ENCODE data around the gene SPRED1.
A peak's percentile ranks its signal among the peaks of the same experiment; 100 is the strongest.
"Not testable (repeated sequence)": the region's sequence is repeated elsewhere in the genome, so short reads cannot be mapped to it uniquely, and the experiment has no call there.

SPRED1 gene

GRCh38 chr15:38271144-38271543 is 18.5 kb downstream of the SPRED1 start:
- Histone ChIP-seq H3K4me1 (ENCODE audit: control insufficient read depth, insufficient read depth, low read length) (no peaks in the 10 kb centered on the region), H3K27ac (ENCODE audit: extremely low read depth, low read depth, low read length) (no peak overlapping the region), H3K36me3 (ENCODE audit: control insufficient read depth in 2 of 2, insufficient read depth in 1 of 2, low read length in 2 of 2) (no peaks in the 10 kb centered on the region), H3K9me3 (ENCODE audit: control insufficient read depth, insufficient read depth, low read depth, low read length) (no peaks in the 10 kb centered on the region), H3K4me3 (ENCODE audit: low read depth, low read length) (no peak overlapping the region)
- ChIA-PET POLR2A (no interaction called here), CTCF (no interaction called here)
- TF ChIP-seq ZNF112 (tag by site-specific recombination; IDR thresholded peaks at IDR 0.05), result no peak
- peak; percentile 60; the same call in 1 of the 2 replicates for TF ChIP-seq PRDM4 (tag by site-specific recombination; IDR thresholded peaks at IDR 0.05)

GRCh38 chr15:38271895-38272294 is 19.3 kb downstream of the SPRED1 start:
- ChIA-PET POLR2A (no interaction called here), CTCF (no interaction called here)
- TF ChIP-seq ZNF639 (tag by site-specific recombination; IDR thresholded peaks at IDR 0.05), result no peak
- no peak for TF ChIP-seq PBX3 (CRISPR knock-in tag; IDR thresholded peaks at IDR 0.05)
- no peak for TF ChIP-seq BCL11A (tag by site-specific recombination; IDR thresholded peaks at IDR 0.05; ENCODE audit: low read depth)
- no peak for TF ChIP-seq ZIC2 (tag by site-specific recombination; IDR thresholded peaks at IDR 0.05)
- TF ChIP-seq ZNF146 (tag by site-specific recombination; IDR thresholded peaks at IDR 0.05), result peak; percentile 65; the same call in 1 of the 2 replicates
- no peaks in the 10 kb centered on the region for H3K9me3 ChIP-seq (ENCODE audit: control insufficient read depth, insufficient read depth, low read depth, low read length)
- no peaks in the 10 kb centered on the region for H3K36me3 ChIP-seq (ENCODE audit: control insufficient read depth in 2 of 2, insufficient read depth in 1 of 2, low read length in 2 of 2)
- no peak overlapping the region for H3K4me3 ChIP-seq (ENCODE audit: low read depth, low read length)
- no peak overlapping the region for H3K27ac ChIP-seq (ENCODE audit: extremely low read depth, low read depth, low read length)
- H3K4me1 ChIP-seq (ENCODE audit: control insufficient read depth, insufficient read depth, low read length), result no peaks in the 10 kb centered on the region

- H3K4me1 ChIP-seq (ENCODE audit: control insufficient read depth, insufficient read depth, low read length); H3K27ac ChIP-seq (ENCODE audit: extremely low read depth, low read depth, low read length); H3K36me3 ChIP-seq (ENCODE audit: control insufficient read depth in 2 of 2, insufficient read depth in 1 of 2, low read length in 2 of 2); POLR2A ChIA-PET; CTCF ChIA-PET; H3K9me3 ChIP-seq (ENCODE audit: control insufficient read depth, insufficient read depth, low read depth, low read length); H3K4me3 ChIP-seq (ENCODE audit: low read depth, low read length): not testable (repeated sequence)
Observed at GRCh38 chr15:38272431-38272830, 19.8 kb downstream of the SPRED1 start.

- Histone ChIP-seq H3K27ac (ENCODE audit: extremely low read depth, low read depth, low read length) (no peak overlapping the region), H3K4me1 (ENCODE audit: control insufficient read depth, insufficient read depth, low read length) (no peaks in the 10 kb centered on the region), H3K9me3 (ENCODE audit: control insufficient read depth, insufficient read depth, low read depth, low read length) (no peaks in the 10 kb centered on the region), H3K4me3 (ENCODE audit: low read depth, low read length) (no peak overlapping the region), H3K36me3 (ENCODE audit: control insufficient read depth in 2 of 2, insufficient read depth in 1 of 2, low read length in 2 of 2) (no peaks in the 10 kb centered on the region)
- TF ChIP-seq ZNF155 (tag by site-specific recombination; IDR thresholded peaks at IDR 0.05), result no peak
- no peak for TF ChIP-seq ZBTB48 (tag by site-specific recombination; IDR thresholded peaks at IDR 0.05)
- TF ChIP-seq SETDB1 (IDR thresholded peaks at IDR 0.05; ENCODE audit: insufficient read length, low read length), result no peak
- no peak for TF ChIP-seq ZNF571 (tag by site-specific recombination; IDR thresholded peaks at IDR 0.05)
- TF ChIP-seq ZNF629 (tag by site-specific recombination; IDR thresholded peaks at IDR 0.05), result no peak
- TF ChIP-seq ZNF626 (tag by site-specific recombination; IDR thresholded peaks at IDR 0.05), result no peak
- TF ChIP-seq ZNF426 (tag by site-specific recombination; IDR thresholded peaks at IDR 0.05), result no peak
- TF ChIP-seq ZNF837 (tag by site-specific recombination; IDR thresholded peaks at IDR 0.05), result no peak
- TF ChIP-seq ZNF354C (tag by site-specific recombination; IDR thresholded peaks at IDR 0.05; ENCODE audit: borderline replicate concordance, low read depth), result no peak
- no peak for TF ChIP-seq ZNF776 (tag by site-specific recombination; IDR thresholded peaks at IDR 0.05; ENCODE audit: borderline replicate concordance)
- TF ChIP-seq KLF17 (tag by site-specific recombination; IDR thresholded peaks at IDR 0.05), result no peak
- TF ChIP-seq ZNF48 (tag by site-specific recombination; IDR thresholded peaks at IDR 0.05), result no peak
- no peak for TF ChIP-seq ZNF223 (tag by site-specific recombination; IDR thresholded peaks at IDR 0.05)
- ChIA-PET CTCF (interaction anchor here (0.6 to 0.7 kb wide), 2 partner anchors 113 to 922 kb away, joined by 3 read pairs; no protein-coding TSS in a partner anchor), POLR2A (no interaction called here)
Observed at GRCh38 chr15:38274135-38274534, 21.5 kb downstream of the SPRED1 start.
